OCI-LY7 (cell line): Measurements from ENCODE around the gene SEZ6L2. TPM values are rescaled to one million over a fixed set of nuclear protein-coding genes. Genes with fewer than 3 reads are reported as not detected.
A peak's percentile ranks its signal among the peaks of the same experiment; 100 is the strongest.

Experiments
- BruUV-seq: library from RNA; stranded (reverse); fragments of 400-500 nt; replicated peaks from 2 replicates; lab custom pipeline; 2021; lab: Mats Ljungman, UMichigan
- CTCF ChIA-PET: fragments of 300-600 bp; sonication (Branson Sonifier 250); formaldehyde crosslinking; loops from one replicate; lab custom pipeline; 2022; ENCODE audit warnings: antibody characterized with exemption; ENCODE audit not compliant: unreplicated experiment; lab: Charles Lee
- POLR2A ChIA-PET: fragments of 300-600 bp; sonication (Branson Sonifier 250); formaldehyde crosslinking; loops from one replicate; lab custom pipeline; 2022; ENCODE audit warnings: antibody characterized with exemption; lab: Charles Lee
- DNase-seq: peaks from one replicate; pipeline ENCODE4 v3.0.0-alpha.2; 2015; ENCODE audit warnings: low spot score
- H2AFZ ChIP-seq: fragments of 200-600 bp; sonication (generic), shearing (Covaris generic); 2 replicates; pipeline ENCODE4 v1.6.1; 2014; ENCODE audit warnings: mild to moderate bottlenecking, antibody characterized with exemption, low read length, moderate library complexity
- H3K27ac ChIP-seq: fragments of 200-600 bp; sonication (generic); 2 replicates; pipeline ENCODE4 v1.5.1; 2014; ENCODE audit warnings: mixed run types, low read depth, mild to moderate bottlenecking, moderate library complexity, low read length, inconsistent platforms; ENCODE audit not compliant: poor library complexity, severe bottlenecking
- H3K36me3 ChIP-seq: fragments of 200-600 bp; sonication (generic); 2 replicates; pipeline ENCODE4 v1.6.1; 2014; ENCODE audit warnings: mild to moderate bottlenecking, antibody characterized with exemption, low read length, moderate library complexity, mixed read lengths; ENCODE audit not compliant: insufficient read depth
- H3K4me1 ChIP-seq: fragments of 200-600 bp; sonication (generic); 2 replicates; pipeline ENCODE4 v1.5.1; 2014; ENCODE audit warnings: mild to moderate bottlenecking, low read length; ENCODE audit not compliant: insufficient read depth, poor library complexity, severe bottlenecking
- H3K4me2 ChIP-seq: fragments of 200-600 bp; sonication (generic); 2 replicates; pipeline ENCODE4 v1.6.1; 2014; ENCODE audit warnings: mild to moderate bottlenecking, low read length
- H3K4me3 ChIP-seq: fragments of 200-600 bp; sonication (generic); 2 replicates; pipeline ENCODE4 v1.5.1; 2014; ENCODE audit warnings: mild to moderate bottlenecking, low read depth, low read length; ENCODE audit not compliant: poor library complexity, severe bottlenecking
- H3K79me2 ChIP-seq: fragments of 200-600 bp; sonication (generic); 2 replicates; pipeline ENCODE4 v1.6.1; 2016; ENCODE audit warnings: low read depth, mild to moderate bottlenecking, low read length, moderate library complexity, mixed read lengths; ENCODE audit not compliant: insufficient read depth
- H3K9me2 ChIP-seq: fragments of 200-600 bp; sonication (generic); 2 replicates; pipeline ENCODE4 v1.6.1; 2016; ENCODE audit warnings: mild to moderate bottlenecking, low read length, mixed read lengths; ENCODE audit not compliant: insufficient read depth
- H3K9me3 ChIP-seq: fragments of 200-600 bp; sonication (generic); 2 replicates; pipeline ENCODE4 v1.6.1; 2014; ENCODE audit warnings: mild to moderate bottlenecking, mixed run types, low read length, mixed read lengths
- H4K20me1 ChIP-seq: fragments of 200-600 bp; sonication (generic); 2 replicates; pipeline ENCODE4 v1.6.1; 2014; ENCODE audit warnings: mild to moderate bottlenecking, antibody characterized with exemption, low read length, moderate library complexity, mixed read lengths; ENCODE audit not compliant: insufficient read depth
- CTCF ChIP-seq: fragments of 200-600 bp; sonication (generic); conservative IDR thresholded peaks from 2 replicates; pipeline ENCODE4 v1.5.1; 2014; ENCODE audit warnings: mild to moderate bottlenecking, antibody characterized with exemption, low read length, moderate library complexity, mixed read lengths
- EZH2phosphoT487 ChIP-seq: fragments of 200-600 bp; sonication (generic); IDR thresholded peaks from 2 replicates; pipeline ENCODE4 v1.6.1; 2018; ENCODE audit warnings: low read depth, borderline replicate concordance, mild to moderate bottlenecking, mixed run types, antibody characterized with exemption, low read length, moderate library complexity, mixed read lengths
- intact Hi-C: fragments of 100-400 bp; cut with micrococcal nuclease; formaldehyde crosslinking; loops from one replicate; pipeline ENCODE4 v1.10.0; 2022; ENCODE audit not compliant: unreplicated experiment
- total RNA-seq, 2 experiments: library from RNA; depleted of rRNA in 1 of 2; stranded (reverse); fragments of >200 nt in 1 of 2; shearing (Covaris generic) in 1 of 2; gene quantifications; 2 replicates each; pipeline ENCODE4 v1.2.3, GENCODE V29; 2014 to 2022

The SEZ6L2 gene
- total RNA-seq, 2 experiments from 2014 or later, result 0.98 to 1.0 TPM

DNA sequence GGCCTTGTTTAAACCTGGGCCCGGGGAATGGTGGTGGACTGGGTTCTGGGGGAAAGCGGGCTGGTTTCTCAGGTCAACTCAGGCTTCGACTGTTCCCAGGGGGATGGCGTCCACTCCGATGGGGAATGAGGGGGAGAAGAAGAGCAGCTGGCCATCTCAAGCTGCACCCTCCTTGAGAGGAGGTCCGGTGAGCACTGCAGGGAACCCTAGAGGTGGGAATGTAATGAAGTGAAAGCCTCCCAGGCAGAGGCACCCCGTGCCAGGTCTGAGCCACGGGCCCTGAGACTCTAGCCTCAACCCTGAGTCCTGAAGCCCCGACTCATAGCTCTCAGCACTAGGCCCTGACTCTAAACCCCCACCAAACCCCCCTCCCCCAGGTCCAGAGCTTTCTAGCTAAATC, 35.1 kb downstream of the SEZ6L2 start:
- BruUV-seq, result no TSS peak
- Histone ChIP-seq H3K79me2 (peaks cover 8% of the 10 kb centered on the region; the same call in 1 of the 2 replicates), H3K9me2 (no peaks in the 10 kb centered on the region), H3K36me3 (peaks cover 12% of the 10 kb centered on the region; the same call in 1 of the 2 replicates), H3K4me3 (no peak overlapping the region), H3K9me3 (no peaks in the 10 kb centered on the region), H2AFZ (no peak overlapping the region; the same call in 1 of the 2 replicates), H3K4me2 (no peak overlapping the region), H3K27ac (no peak overlapping the region), H3K4me1 (peaks cover 15% of the 10 kb centered on the region), H4K20me1 (no peaks in the 10 kb centered on the region)
- POLR2A ChIA-PET, result interaction anchor here (0.6 to 0.7 kb wide), 2 partner anchors 16 to 80 kb away, joined by 3 read pairs; no protein-coding TSS in a partner anchor
- no peak for DNase-seq
- TF ChIP-seq CTCF (no peak), EZH2phosphoT487 (no peak)
- CTCF ChIA-PET, result interaction anchor here (1.1 kb wide), 1 partner anchor 180 kb away, joined by 7 read pairs; no protein-coding TSS in a partner anchor
- intact Hi-C loops, result loop anchor here (5.0 kb wide), 1 partner anchor 158 kb away; the partner anchor contains the start of gene C16orf92

GRCh38 chr16:29863669-29863984, 35.7 kb downstream of the SEZ6L2 start:
- no peaks in the 10 kb centered on the region for H3K9me3 ChIP-seq
- H3K4me3 ChIP-seq, result no peak overlapping the region
- no peaks in the 10 kb centered on the region for H3K9me2 ChIP-seq
- H3K36me3 ChIP-seq, result peaks cover 18% of the 10 kb centered on the region; the same call in 1 of the 2 replicates
- DNase-seq, result no peak
- no TSS peak for BruUV-seq
- no peaks in the 10 kb centered on the region for H4K20me1 ChIP-seq
- peak overlapping the region; percentile 40 for H3K4me2 ChIP-seq
- H3K79me2 ChIP-seq, result peaks cover 8% of the 10 kb centered on the region; the same call in 1 of the 2 replicates
- peak overlapping the region; percentile 53 for H2AFZ ChIP-seq
- intact Hi-C loops, result loop anchor here (1.0 to 5.0 kb wide), 3 partner anchors 58 to 159 kb away; partner anchors contain the start of genes C16orf92 and INO80E
- TF ChIP-seq EZH2phosphoT487 (no peak), CTCF (no peak; the same call in 1 of the 2 replicates)
- POLR2A ChIA-PET, result no interaction called here
- no peak overlapping the region for H3K27ac ChIP-seq
- peaks cover 15% of the 10 kb centered on the region for H3K4me1 ChIP-seq
- CTCF ChIA-PET, result no interaction called here
